Hepatocyte (in vitro differentiated cells): ENCODE results near the gene NCMAP. TPM values are rescaled to one million over a fixed set of nuclear protein-coding genes. Genes with fewer than 3 reads are reported as not detected.

Experiments
- DNase-seq: peaks from one replicate; pipeline ENCODE4 v3.0.0-alpha.2; 2016; ENCODE audit warnings: low spot score
- H2AFZ ChIP-seq: fragments of 200-600 bp; sonication (generic); 2 replicates; pipeline ENCODE4 v1.6.0; 2016; ENCODE audit warnings: antibody characterized with exemption, mild to moderate bottlenecking
- H3K27ac ChIP-seq: fragments of 200-600 bp; sonication (generic); 2 replicates; pipeline ENCODE4 v1.5.1; 2016; ENCODE audit warnings: mild to moderate bottlenecking
- H3K27me3 ChIP-seq: fragments of 200-600 bp; sonication (generic); 2 replicates; pipeline ENCODE4 v1.6.1; 2016
- H3K36me3 ChIP-seq: fragments of 200-600 bp; sonication (generic); replicated peaks from 2 replicates; pipeline ENCODE4 v1.5.1; 2016; ENCODE audit warnings: low read depth; ENCODE audit not compliant: insufficient read depth
- H3K4me1 ChIP-seq: fragments of 200-600 bp; sonication (generic); 2 replicates; pipeline ENCODE4 v1.5.1; 2016; ENCODE audit warnings: mild to moderate bottlenecking, moderate library complexity; ENCODE audit not compliant: insufficient read depth
- H3K4me2 ChIP-seq: fragments of 200-600 bp; sonication (generic); 2 replicates; pipeline ENCODE4 v1.6.0; 2016
- H3K4me3 ChIP-seq: fragments of 200-600 bp; sonication (generic); 2 replicates; pipeline ENCODE4 v1.5.1; 2016; ENCODE audit warnings: mild to moderate bottlenecking
- H3K79me2 ChIP-seq: fragments of 200-600 bp; sonication (generic); 2 replicates; pipeline ENCODE4 v1.6.0; 2017; ENCODE audit warnings: mild to moderate bottlenecking
- H3K9me2 ChIP-seq: fragments of 200-600 bp; sonication (generic); replicated peaks from 2 replicates; pipeline ENCODE4 v1.6.0; 2017; ENCODE audit warnings: mild to moderate bottlenecking; ENCODE audit not compliant: insufficient read depth
- H3K9me3 ChIP-seq: fragments of 200-600 bp; sonication (generic); 2 replicates; pipeline ENCODE4 v1.5.1; 2016; ENCODE audit warnings: low read depth, mild to moderate bottlenecking
- H4K20me1 ChIP-seq: fragments of 200-600 bp; sonication (generic); 2 replicates; pipeline ENCODE4 v1.6.0; 2016; ENCODE audit warnings: mild to moderate bottlenecking; ENCODE audit not compliant: insufficient read depth, poor library complexity, severe bottlenecking
- CTCF ChIP-seq: fragments of 200-600 bp; sonication (generic); IDR thresholded peaks from 2 replicates; pipeline ENCODE4 v1.5.1; 2016; ENCODE audit warnings: antibody characterized with exemption, mild to moderate bottlenecking; ENCODE audit not compliant: poor library complexity
- EZH2 ChIP-seq: fragments of 200-600 bp; sonication (generic); IDR thresholded peaks from 2 replicates; pipeline ENCODE4 v1.6.1; 2016; ENCODE audit warnings: antibody characterized with exemption, mild to moderate bottlenecking, borderline replicate concordance
- EZH2phosphoT487 ChIP-seq: fragments of 200-600 bp; sonication (generic); IDR thresholded peaks from one replicate; pipeline ENCODE4 v1.6.1; 2018; ENCODE audit warnings: antibody characterized with exemption, mild to moderate bottlenecking, low read depth, moderate library complexity; ENCODE audit not compliant: unreplicated experiment, severe bottlenecking
- WGBS: methylation state at CpG from one replicate; pipeline ENCODE4 v1.1.6; 2016; ENCODE audit warnings: low lambda C conversion rate; ENCODE audit errors: missing lambda C conversion rate; 5-methylcytosine and 5-hydroxymethylcytosine counted together
- polyA plus RNA-seq: library from polyadenylated mRNA; unstranded; fragments of >200 nt; fragmentation: Nextera tagmentation; extraction: Ambion mirVana; gene quantifications from 2 replicates; pipeline ENCODE4 v1.2.1, GENCODE V29; 2016
- total RNA-seq: library from RNA; depleted of rRNA; stranded (reverse); fragments of >200 nt; gene quantifications from 2 replicates; pipeline ENCODE4 v1.2.3, GENCODE V29; 2014

Gene NCMAP
- total and polyA plus RNA-seq, 2 experiments from 2014 or later, result 3.5 to 6.3 TPM

- H2AFZ ChIP-seq, result no peak overlapping the region
- no peaks in the 10 kb centered on the region for H3K9me3 ChIP-seq
- no peaks in the 10 kb centered on the region for H3K27me3 ChIP-seq
- no peaks in the 10 kb centered on the region for H3K9me2 ChIP-seq
- H3K4me3 ChIP-seq, result no peak overlapping the region
- no peaks in the 10 kb centered on the region for H3K4me1 ChIP-seq
- no peaks in the 10 kb centered on the region for H4K20me1 ChIP-seq
- 39% methylated on average over 9 of the region's 9 CpGs for WGBS
- no peaks in the 10 kb centered on the region for H3K36me3 ChIP-seq
- no peak overlapping the region for H3K27ac ChIP-seq
- H3K79me2 ChIP-seq, result no peaks in the 10 kb centered on the region
- DNase-seq, result peak; percentile 80
- TF ChIP-seq EZH2 (no peak), CTCF (peak; percentile 63), EZH2phosphoT487 (no peak)
- H3K4me2 ChIP-seq, result peak overlapping the region; percentile 28
Measured at GRCh38 chr1:24586970-24587820, 31.3 kb downstream of the NCMAP start.

- no peak for DNase-seq
- no peak overlapping the region for H3K27ac ChIP-seq
- H3K36me3 ChIP-seq, result no peaks in the 10 kb centered on the region
- no peak for TF ChIP-seq CTCF
- no peak for TF ChIP-seq EZH2
- no peak for TF ChIP-seq EZH2phosphoT487
- H2AFZ ChIP-seq, result no peak overlapping the region
- 79% methylated on average over 5 of the region's 5 CpGs for WGBS
- H3K9me3 ChIP-seq, result no peaks in the 10 kb centered on the region
- no peaks in the 10 kb centered on the region for H3K9me2 ChIP-seq
- H3K4me1 ChIP-seq, result no peaks in the 10 kb centered on the region
- H3K79me2 ChIP-seq, result no peaks in the 10 kb centered on the region
- H3K4me2 ChIP-seq, result no peak overlapping the region
- no peak overlapping the region for H3K4me3 ChIP-seq
- H4K20me1 ChIP-seq, result no peaks in the 10 kb centered on the region
- no peaks in the 10 kb centered on the region for H3K27me3 ChIP-seq
Measured at GRCh38 chr1:24588573-24588972, 32.7 kb downstream of the NCMAP start.

GRCh38 chr1:24589200-24589599 is 33.3 kb downstream of the NCMAP start:
- Histone ChIP-seq H4K20me1 (no peaks in the 10 kb centered on the region), H3K4me2 (no peak overlapping the region), H3K27me3 (no peaks in the 10 kb centered on the region), H3K79me2 (no peaks in the 10 kb centered on the region), H3K36me3 (no peaks in the 10 kb centered on the region), H3K4me1 (no peaks in the 10 kb centered on the region), H2AFZ (no peak overlapping the region), H3K4me3 (no peak overlapping the region), H3K9me2 (no peaks in the 10 kb centered on the region), H3K9me3 (no peaks in the 10 kb centered on the region), H3K27ac (no peak overlapping the region)
- WGBS, result 88% methylated on average over 3 of the region's 3 CpGs
- no peak for TF ChIP-seq EZH2
- TF ChIP-seq CTCF, result no peak
- no peak for TF ChIP-seq EZH2phosphoT487
- no peak for DNase-seq
